Measurements from ENCODE around the gene PREX1.

PREX1 gene

DNA sequence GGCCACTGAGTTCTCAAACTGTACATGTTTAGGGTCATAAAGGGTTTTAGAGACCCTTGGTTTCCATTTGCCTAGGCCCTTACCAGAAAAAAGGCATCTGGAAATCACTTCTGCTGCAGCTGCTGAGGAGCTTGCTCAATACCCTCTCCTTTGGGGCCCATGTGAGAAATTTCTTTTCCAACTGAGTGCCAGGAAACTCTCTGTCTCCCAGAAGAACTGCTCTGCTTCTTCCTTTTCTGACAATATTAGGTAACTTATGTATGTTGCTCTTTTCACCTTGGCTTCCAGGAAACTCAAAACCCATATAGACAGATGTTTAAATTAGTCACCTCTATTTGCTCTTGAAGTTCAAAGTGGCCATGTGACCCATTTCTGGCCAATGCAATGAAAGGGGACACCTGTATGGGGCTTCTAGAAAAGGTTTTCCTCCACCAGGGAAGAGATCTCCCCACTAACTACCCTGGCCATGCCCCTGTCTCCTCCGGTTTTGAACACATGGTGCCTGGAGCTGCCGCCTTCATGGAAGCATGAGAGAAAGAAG, 121.6 kb downstream of the PREX1 start:
- H3K4me3 ChIP-seq (ENCODE audit: low read depth, low read length), result no peak overlapping the region
- TF ChIP-seq, protein P1, sequence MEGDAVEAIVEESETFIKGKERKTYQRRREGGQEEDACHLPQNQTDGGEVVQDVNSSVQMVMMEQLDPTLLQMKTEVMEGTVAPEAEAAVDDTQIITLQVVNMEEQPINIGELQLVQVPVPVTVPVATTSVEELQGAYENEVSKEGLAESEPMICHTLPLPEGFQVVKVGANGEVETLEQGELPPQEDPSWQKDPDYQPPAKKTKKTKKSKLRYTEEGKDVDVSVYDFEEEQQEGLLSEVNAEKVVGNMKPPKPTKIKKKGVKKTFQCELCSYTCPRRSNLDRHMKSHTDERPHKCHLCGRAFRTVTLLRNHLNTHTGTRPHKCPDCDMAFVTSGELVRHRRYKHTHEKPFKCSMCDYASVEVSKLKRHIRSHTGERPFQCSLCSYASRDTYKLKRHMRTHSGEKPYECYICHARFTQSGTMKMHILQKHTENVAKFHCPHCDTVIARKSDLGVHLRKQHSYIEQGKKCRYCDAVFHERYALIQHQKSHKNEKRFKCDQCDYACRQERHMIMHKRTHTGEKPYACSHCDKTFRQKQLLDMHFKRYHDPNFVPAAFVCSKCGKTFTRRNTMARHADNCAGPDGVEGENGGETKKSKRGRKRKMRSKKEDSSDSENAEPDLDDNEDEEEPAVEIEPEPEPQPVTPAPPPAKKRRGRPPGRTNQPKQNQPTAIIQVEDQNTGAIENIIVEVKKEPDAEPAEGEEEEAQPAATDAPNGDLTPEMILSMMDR (IDR thresholded peaks at IDR 0.05; ENCODE audit: low read depth, low read length, missing control alignments), result no peak
- in situ Hi-C loops (cut with HindIII; ENCODE audit: low pct_ligation_motif_present, low sequenced_read_pairs), result no loop called here

DNA sequence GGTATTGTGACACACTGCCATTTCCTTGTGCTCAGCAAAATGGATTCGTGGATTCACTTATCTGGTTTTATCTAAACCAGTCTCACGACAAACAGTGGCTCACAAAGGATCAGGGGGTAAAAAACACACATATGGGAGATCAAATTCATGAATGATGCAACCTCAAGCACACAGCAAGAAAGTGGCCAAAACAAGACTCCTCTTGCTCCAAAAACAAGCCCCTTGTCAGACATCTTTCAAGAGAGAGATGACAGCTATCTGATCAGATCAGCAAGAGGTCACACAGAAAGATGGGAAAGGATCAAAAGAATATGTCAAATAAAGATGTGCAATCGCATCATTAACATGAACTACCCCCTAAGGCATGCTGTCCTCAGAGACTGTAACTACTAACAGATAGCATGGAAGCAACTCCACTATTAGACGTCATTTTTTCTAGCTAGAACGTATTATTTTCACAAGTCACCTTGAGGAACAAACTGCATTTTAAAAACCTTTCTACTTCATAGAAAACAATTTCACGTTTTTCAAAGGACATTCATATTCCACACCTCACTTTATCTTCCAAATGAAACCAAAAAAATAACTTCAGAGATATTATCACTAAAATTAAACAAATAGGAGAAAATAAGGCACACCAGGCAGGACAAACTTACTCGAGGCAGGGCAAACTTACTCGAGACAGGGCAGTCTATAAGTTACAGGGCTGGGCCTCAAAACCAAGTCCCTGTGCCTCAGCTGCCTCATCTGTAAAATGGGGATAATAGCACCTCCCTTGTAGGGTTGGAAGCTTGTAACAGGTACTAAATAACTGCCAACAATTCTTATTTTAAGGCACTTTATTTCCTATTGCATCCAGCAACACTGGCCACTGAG, 122.3 kb downstream of the PREX1 start:
- Histone ChIP-seq H3K36me3 (replicated peaks) (peaks cover 2% of the 10 kb centered on the region), H3K4me3 (ENCODE audit: low read depth, low read length) (no peak overlapping the region), H3K27ac (no peak overlapping the region), H3K27me3 (replicated peaks) (no peaks in the 10 kb centered on the region)
- DNase-seq, result no peak
- in situ Hi-C loops (cut with HindIII; ENCODE audit: low pct_ligation_motif_present, low sequenced_read_pairs), result no loop called here
- TF ChIP-seq, protein P1 (IDR thresholded peaks at IDR 0.05; ENCODE audit: low read depth, low read length, missing control alignments), result no peak

More for the DNA sequence above, 121.6 kb downstream of the PREX1 start:
- Histone ChIP-seq H3K27me3 (replicated peaks) (no peaks in the 10 kb centered on the region), H3K36me3 (replicated peaks) (peaks cover 2% of the 10 kb centered on the region), H3K27ac (no peak overlapping the region)
- DNase-seq, result no peak

DNA sequence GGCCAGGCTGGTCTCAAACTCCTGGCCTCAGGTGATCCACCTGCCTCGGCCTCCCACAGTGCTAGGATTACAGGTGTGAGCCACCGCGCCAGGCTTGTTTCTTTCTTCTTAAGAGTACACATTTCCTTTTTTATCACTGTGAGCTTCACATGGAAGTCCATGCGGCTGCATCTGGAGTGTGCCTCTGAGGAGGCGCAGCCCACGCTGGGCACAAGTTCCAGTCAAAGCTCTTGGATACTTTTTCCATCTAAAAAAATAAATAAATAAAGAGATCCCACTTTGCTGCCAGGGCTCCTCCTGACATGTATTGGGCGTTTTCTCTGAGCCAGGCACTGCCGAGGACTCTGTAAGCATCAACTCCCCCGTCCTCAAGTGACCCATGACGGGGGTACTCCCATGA, 123.0 kb downstream of the PREX1 start:
- H3K27ac ChIP-seq, result no peak overlapping the region
- H3K36me3 ChIP-seq (replicated peaks), result peaks cover 2% of the 10 kb centered on the region
- no peak overlapping the region for H3K4me3 ChIP-seq (ENCODE audit: low read depth, low read length)
- in situ Hi-C loops (cut with HindIII; ENCODE audit: low pct_ligation_motif_present, low sequenced_read_pairs), result no loop called here
- TF ChIP-seq, protein P1 (IDR thresholded peaks at IDR 0.05; ENCODE audit: low read depth, low read length, missing control alignments), result no peak
- DNase-seq, result no peak
- no peaks in the 10 kb centered on the region for H3K27me3 ChIP-seq (replicated peaks)

DNA sequence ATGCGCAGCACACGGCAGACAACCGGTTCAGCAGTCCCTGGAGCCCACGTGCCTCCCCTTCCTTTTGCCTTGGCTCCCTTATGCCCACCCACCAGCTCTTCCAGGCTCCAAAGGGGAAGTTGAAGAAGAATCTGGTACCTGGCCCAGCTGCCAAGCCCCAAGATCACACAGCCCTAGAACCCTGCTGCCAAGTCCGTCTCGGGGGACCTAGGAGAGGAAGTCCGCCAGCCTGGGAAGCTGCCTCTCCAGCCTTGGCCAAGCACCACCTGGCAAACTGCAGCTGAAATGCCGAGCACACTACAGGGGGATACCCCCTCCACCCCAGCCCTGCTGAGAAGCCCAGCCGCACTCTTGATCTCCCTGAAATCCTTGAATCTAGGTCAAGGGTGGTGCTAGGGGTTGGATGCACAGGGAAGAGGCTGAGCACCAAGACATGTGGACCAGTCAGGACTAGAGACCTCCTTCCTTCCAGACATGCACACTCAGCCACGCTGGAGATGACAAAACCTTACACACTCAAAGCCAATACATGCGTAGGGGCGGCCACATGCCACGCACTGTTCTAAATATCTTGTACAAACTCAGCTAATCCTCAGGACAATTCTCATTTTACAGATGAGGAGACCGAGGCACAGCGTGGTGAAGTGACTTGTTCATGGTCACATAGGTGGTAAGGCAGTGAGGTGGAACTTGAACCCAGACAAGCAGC, 124.1 kb downstream of the PREX1 start:
- H3K36me3 ChIP-seq (replicated peaks), result peaks cover 2% of the 10 kb centered on the region
- no peak for DNase-seq
- H3K4me3 ChIP-seq (ENCODE audit: low read depth, low read length), result no peak overlapping the region
- H3K27me3 ChIP-seq (replicated peaks), result no peaks in the 10 kb centered on the region
- in situ Hi-C loops (cut with HindIII; ENCODE audit: low pct_ligation_motif_present, low sequenced_read_pairs), result no loop called here
- no peak overlapping the region for H3K27ac ChIP-seq
- TF ChIP-seq, protein P1 (IDR thresholded peaks at IDR 0.05; ENCODE audit: low read depth, low read length, missing control alignments), result no peak

DNA sequence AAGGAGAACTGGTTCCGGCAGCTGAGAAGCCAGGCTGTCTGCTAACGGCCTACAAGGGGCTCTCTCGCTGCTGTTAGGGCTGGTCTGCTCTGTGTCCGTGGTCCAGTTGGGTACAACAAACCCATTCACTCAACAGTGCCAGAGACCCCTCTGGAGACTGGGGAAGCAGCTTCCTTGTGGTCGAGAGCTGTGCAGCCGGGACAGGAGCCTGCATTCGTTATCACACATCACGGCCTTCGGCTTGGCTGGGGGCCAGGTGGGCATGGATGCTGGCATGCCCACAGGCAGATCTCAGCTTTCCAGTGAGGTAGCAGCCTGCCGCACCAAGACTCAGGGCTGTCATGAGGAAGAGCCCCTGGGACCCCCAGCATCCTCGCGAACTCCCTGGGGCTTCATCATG, 124.7 kb downstream of the PREX1 start:
- Histone ChIP-seq H3K4me3 (ENCODE audit: low read depth, low read length) (no peak overlapping the region), H3K36me3 (replicated peaks) (peaks cover 2% of the 10 kb centered on the region), H3K27me3 (replicated peaks) (no peaks in the 10 kb centered on the region), H3K27ac (no peak overlapping the region)
- no peak for DNase-seq
- TF ChIP-seq, protein P1 (IDR thresholded peaks at IDR 0.05; ENCODE audit: low read depth, low read length, missing control alignments), result no peak
- in situ Hi-C loops (cut with HindIII; ENCODE audit: low pct_ligation_motif_present, low sequenced_read_pairs), result no loop called here
